ENCODE data around the gene HOXC5. TPM values are rescaled to one million over a fixed set of nuclear protein-coding genes. Genes with fewer than 3 reads are reported as not detected.
"Not testable (repeated sequence)": the region's sequence is repeated elsewhere in the genome, so short reads cannot be mapped to it uniquely, and the experiment has no call there.

HOXC5 gene
- total RNA-seq, 2 donors from 2014 or later, result not detected

DNA sequence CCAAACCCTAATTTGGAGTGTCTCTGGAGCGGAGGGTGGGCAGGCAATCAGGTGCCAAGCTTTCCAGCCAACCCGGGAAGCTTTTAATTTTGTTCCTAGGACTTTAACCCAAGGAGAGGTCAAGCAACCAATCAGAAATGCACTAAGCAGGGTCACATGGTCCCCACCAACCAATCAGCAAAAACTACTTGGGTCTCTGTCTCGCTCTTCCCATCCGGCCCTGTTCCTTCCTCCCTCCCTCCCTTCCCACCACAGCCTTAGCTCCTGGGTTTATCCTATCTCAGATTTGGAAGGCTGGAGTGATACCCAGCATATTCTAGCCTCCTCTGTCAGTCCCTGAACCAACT is 7.3 kb downstream of the HOXC5 start:
- H3K4me1 Mint-ChIP-seq, result no peaks in the 10 kb centered on the region
- no peak overlapping the region for H3K27ac ChIP-seq (ENCODE audit: low read depth, low read length)
- H3K36me3 Mint-ChIP-seq (ENCODE audit: low read depth), result no peaks in the 10 kb centered on the region
- peaks cover 100% of the 10 kb centered on the region for H3K27me3 ChIP-seq (ENCODE audit: control insufficient read depth, insufficient read depth, low read length, poor library complexity, severe bottlenecking)
- no peaks in the 10 kb centered on the region for H3K4me1 ChIP-seq (ENCODE audit: control insufficient read depth, insufficient read depth, low read length)
- H3K27ac Mint-ChIP-seq, result no peak overlapping the region
- no peak overlapping the region for H3K4me3 ChIP-seq (ENCODE audit: low read length)
- 40 to 59% methylated on average over 3 to 4 of the region's 4 CpGs for WGBS, 2 experiments (ENCODE audit: insufficient coverage in 1 of 2, insufficient read length in 1 of 2)
- H3K9me3 Mint-ChIP-seq, result peaks cover 9% of the 10 kb centered on the region
- TF ChIP-seq, protein P1, sequence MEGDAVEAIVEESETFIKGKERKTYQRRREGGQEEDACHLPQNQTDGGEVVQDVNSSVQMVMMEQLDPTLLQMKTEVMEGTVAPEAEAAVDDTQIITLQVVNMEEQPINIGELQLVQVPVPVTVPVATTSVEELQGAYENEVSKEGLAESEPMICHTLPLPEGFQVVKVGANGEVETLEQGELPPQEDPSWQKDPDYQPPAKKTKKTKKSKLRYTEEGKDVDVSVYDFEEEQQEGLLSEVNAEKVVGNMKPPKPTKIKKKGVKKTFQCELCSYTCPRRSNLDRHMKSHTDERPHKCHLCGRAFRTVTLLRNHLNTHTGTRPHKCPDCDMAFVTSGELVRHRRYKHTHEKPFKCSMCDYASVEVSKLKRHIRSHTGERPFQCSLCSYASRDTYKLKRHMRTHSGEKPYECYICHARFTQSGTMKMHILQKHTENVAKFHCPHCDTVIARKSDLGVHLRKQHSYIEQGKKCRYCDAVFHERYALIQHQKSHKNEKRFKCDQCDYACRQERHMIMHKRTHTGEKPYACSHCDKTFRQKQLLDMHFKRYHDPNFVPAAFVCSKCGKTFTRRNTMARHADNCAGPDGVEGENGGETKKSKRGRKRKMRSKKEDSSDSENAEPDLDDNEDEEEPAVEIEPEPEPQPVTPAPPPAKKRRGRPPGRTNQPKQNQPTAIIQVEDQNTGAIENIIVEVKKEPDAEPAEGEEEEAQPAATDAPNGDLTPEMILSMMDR (conservative IDR thresholded peaks at IDR 0.05), result no peak
- peaks cover 10% of the 10 kb centered on the region for H3K9me3 ChIP-seq (ENCODE audit: control insufficient read depth, low read length)
- no peaks in the 10 kb centered on the region for H3K36me3 ChIP-seq (ENCODE audit: control insufficient read depth, insufficient read depth, low read length)
- peak; percentile 73 for DNase-seq
- peaks cover 100% of the 10 kb centered on the region for H3K27me3 Mint-ChIP-seq (ENCODE audit: insufficient read depth)
- H3K9ac ChIP-seq (ENCODE audit: extremely low read depth, low read length, poor library complexity, severe bottlenecking), result no peak overlapping the region
- no peak overlapping the region for H3K4me3 Mint-ChIP-seq

GRCh38 chr12:54040648-54041047 is 7.8 kb downstream of the HOXC5 start:
- Histone ChIP-seq H3K4me1 (ENCODE audit: control insufficient read depth, insufficient read depth, low read length) (no peaks in the 10 kb centered on the region), H3K27me3 (ENCODE audit: control insufficient read depth, insufficient read depth, low read length, poor library complexity, severe bottlenecking) (peaks cover 100% of the 10 kb centered on the region), H3K36me3 (ENCODE audit: control insufficient read depth, insufficient read depth, low read length) (no peaks in the 10 kb centered on the region), H3K4me3 (ENCODE audit: low read length) (no peak overlapping the region), H3K9me3 (ENCODE audit: control insufficient read depth, low read length) (peaks cover 10% of the 10 kb centered on the region), H3K9ac (ENCODE audit: extremely low read depth, low read length, poor library complexity, severe bottlenecking) (no peak overlapping the region), H3K27ac (ENCODE audit: low read depth, low read length) (no peak overlapping the region)
- no peak for DNase-seq
- Mint-ChIP-seq H3K36me3 (ENCODE audit: low read depth) (no peaks in the 10 kb centered on the region), H3K9me3 (peaks cover 9% of the 10 kb centered on the region), H3K27ac (no peak overlapping the region), H3K4me1 (no peaks in the 10 kb centered on the region), H3K4me3 (no peak overlapping the region), H3K27me3 (ENCODE audit: insufficient read depth) (peaks cover 100% of the 10 kb centered on the region)
- 62% methylated on average over 2 of the region's 3 CpGs for WGBS, 2 experiments (ENCODE audit: insufficient coverage in 1 of 2, insufficient read length in 1 of 2)
- TF ChIP-seq, protein P1 (conservative IDR thresholded peaks at IDR 0.05), result no peak

DNA sequence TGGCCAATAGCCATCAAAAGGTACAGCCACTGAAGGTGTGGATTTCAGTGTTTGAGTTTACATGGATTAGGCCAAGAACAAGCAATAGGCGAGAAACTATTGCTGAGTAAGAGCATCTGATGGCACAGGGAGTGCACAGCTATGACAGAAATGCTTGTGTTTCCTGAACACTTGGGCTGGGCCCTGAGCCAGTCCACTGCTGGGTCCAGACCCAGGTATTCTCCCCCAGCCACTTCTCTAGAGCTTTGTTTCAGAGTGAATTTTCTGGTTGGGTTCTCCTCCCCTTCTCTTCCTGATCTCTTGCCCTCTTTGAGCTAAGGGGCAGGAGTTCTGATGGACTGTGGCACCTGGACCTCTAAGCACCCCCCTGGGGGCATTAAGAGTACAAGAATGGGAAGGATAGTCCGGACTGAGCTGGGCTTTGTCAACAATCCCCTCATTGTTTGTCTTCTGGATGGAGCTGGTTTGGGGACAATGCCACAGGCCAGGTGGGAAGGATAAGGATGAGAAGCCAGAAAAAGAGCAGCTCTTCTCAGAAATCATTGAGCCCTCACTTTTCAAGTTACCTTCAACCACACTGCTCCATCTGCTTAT is 8.3 kb downstream of the HOXC5 start:
- H3K36me3 ChIP-seq (ENCODE audit: control insufficient read depth, insufficient read depth, low read length), result no peaks in the 10 kb centered on the region
- H3K27me3 ChIP-seq (ENCODE audit: control insufficient read depth, insufficient read depth, low read length, poor library complexity, severe bottlenecking), result peaks cover 100% of the 10 kb centered on the region
- TF ChIP-seq, protein P1 (conservative IDR thresholded peaks at IDR 0.05), result no peak
- H3K9ac ChIP-seq (ENCODE audit: extremely low read depth, low read length, poor library complexity, severe bottlenecking), result no peak overlapping the region
- H3K27ac Mint-ChIP-seq, result no peak overlapping the region
- H3K36me3 Mint-ChIP-seq (ENCODE audit: low read depth), result no peaks in the 10 kb centered on the region
- no peak overlapping the region for H3K4me3 Mint-ChIP-seq
- H3K27ac ChIP-seq (ENCODE audit: low read depth, low read length), result no peak overlapping the region
- H3K9me3 Mint-ChIP-seq, result peaks cover 9% of the 10 kb centered on the region
- peaks cover 10% of the 10 kb centered on the region for H3K9me3 ChIP-seq (ENCODE audit: control insufficient read depth, low read length)
- H3K4me1 ChIP-seq (ENCODE audit: control insufficient read depth, insufficient read depth, low read length), result no peaks in the 10 kb centered on the region
- 25 to 56% methylated on average over 1 to 2 of the region's 2 CpGs for WGBS, 2 experiments (ENCODE audit: insufficient coverage in 1 of 2, insufficient read length in 1 of 2)
- H3K4me3 ChIP-seq (ENCODE audit: low read length), result no peak overlapping the region
- H3K27me3 Mint-ChIP-seq (ENCODE audit: insufficient read depth), result peaks cover 100% of the 10 kb centered on the region
- DNase-seq, result no peak
- no peaks in the 10 kb centered on the region for H3K4me1 Mint-ChIP-seq

- H3K36me3 ChIP-seq (ENCODE audit: control insufficient read depth, insufficient read depth, low read length); DNase-seq; H3K27ac Mint-ChIP-seq; H3K4me1 Mint-ChIP-seq; H3K9ac ChIP-seq (ENCODE audit: extremely low read depth, low read length, poor library complexity, severe bottlenecking); H3K27ac ChIP-seq (ENCODE audit: low read depth, low read length); H3K4me3 Mint-ChIP-seq; H3K36me3 Mint-ChIP-seq (ENCODE audit: low read depth); H3K9me3 Mint-ChIP-seq; H3K4me3 ChIP-seq (ENCODE audit: low read length); H3K4me1 ChIP-seq (ENCODE audit: control insufficient read depth, insufficient read depth, low read length): not testable (repeated sequence)
- WGBS, 2 experiments (ENCODE audit: insufficient coverage in 1 of 2, insufficient read length in 1 of 2), result 52 to 54% methylated on average over 5 to 6 of the region's 6 CpGs
- Histone ChIP-seq H3K9me3 (ENCODE audit: control insufficient read depth, low read length) (peaks cover 10% of the 10 kb centered on the region), H3K27me3 (ENCODE audit: control insufficient read depth, insufficient read depth, low read length, poor library complexity, severe bottlenecking) (peaks cover 100% of the 10 kb centered on the region)
- H3K27me3 Mint-ChIP-seq (ENCODE audit: insufficient read depth), result peaks cover 100% of the 10 kb centered on the region
These were observed 9.2 kb downstream of the HOXC5 start for GRCh38 chr12:54042033-54042432.
